HFFc6 (cell line): ENCODE data around the gene TNNI2. TPM values are rescaled to one million over a fixed set of nuclear protein-coding genes. Genes with fewer than 3 reads are reported as not detected.

Experiments
- DNase-seq: peaks from one replicate; pipeline ENCODE4 v3.0.0-alpha.2; 2018
- H3K27ac Mint-ChIP-seq: 2 replicates; pipeline ENCODE4 v1.8.0; 2020; ENCODE audit warnings: mild to moderate bottlenecking, mixed read lengths
- H3K27me3 Mint-ChIP-seq: 2 replicates; pipeline ENCODE4 v1.8.0; 2021; ENCODE audit warnings: mild to moderate bottlenecking, moderate library complexity, mixed read lengths; ENCODE audit not compliant: insufficient read depth
- H3K36me3 Mint-ChIP-seq: 2 replicates; pipeline ENCODE4 v1.8.0; 2021; ENCODE audit warnings: low read depth, mixed read lengths
- H3K4me1 Mint-ChIP-seq: 2 replicates; pipeline ENCODE4 v1.8.0; 2020; ENCODE audit warnings: low read depth, mixed read lengths
- H3K4me3 Mint-ChIP-seq: 2 replicates; pipeline ENCODE4 v1.8.0; 2020; ENCODE audit warnings: mild to moderate bottlenecking, moderate library complexity, mixed read lengths
- H3K9me3 Mint-ChIP-seq: 2 replicates; pipeline ENCODE4 v1.8.0; 2020; ENCODE audit warnings: mild to moderate bottlenecking, mixed read lengths
- CTCF ChIP-seq: fragments of 200-600 bp; sonication (generic); IDR thresholded peaks from 2 replicates; pipeline ENCODE4 v1.5.0; 2021; ENCODE audit warnings: antibody characterized with exemption, mild to moderate bottlenecking
- total RNA-seq, 6 experiments: library from RNA; stranded (reverse); fragmentation: NEBNext Ultra II Directional; extraction: Animal tissue kit (Norgen Biotek cat#: 25700); gene quantifications; 2 replicates in 1 of 6; 3 replicates in 5 of 6; pipeline ENCODE4 v1.2.3, GENCODE V29; 2021

The TNNI2 gene
- total RNA-seq, 6 experiments from 2014 or later = not detected

DNA sequence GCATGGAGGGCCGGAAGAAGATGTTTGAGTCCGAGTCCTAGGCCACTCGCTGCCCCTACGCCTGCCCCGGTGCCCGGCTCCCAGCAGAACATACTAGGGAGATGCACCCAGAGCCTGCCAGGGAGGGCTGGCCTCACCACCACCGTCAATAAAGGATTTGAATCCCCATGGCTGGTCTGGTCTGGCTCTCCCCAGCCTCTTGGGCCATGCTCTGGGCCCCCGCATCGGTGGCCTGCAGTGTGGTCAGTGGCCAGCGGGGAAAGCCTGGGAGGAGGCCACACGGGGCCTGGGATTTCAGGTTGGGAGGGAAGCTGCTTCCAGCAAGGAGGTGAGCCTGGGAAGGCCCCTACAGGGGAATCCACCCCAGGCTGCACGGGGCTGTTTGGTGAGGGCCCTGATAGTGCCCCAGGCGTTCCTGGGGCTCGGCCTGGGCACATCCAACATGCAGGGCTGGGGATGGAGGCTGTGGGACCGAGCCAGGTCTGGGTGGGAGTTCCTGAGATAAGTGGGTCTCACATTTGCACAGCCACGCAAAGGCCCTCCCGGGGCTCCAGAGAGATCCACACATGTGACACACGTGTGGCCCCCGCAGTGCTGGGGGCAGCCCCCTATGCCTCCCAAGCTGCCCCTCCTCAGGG, 2.8 kb downstream of the TNNI2 start:
- Mint-ChIP-seq H3K9me3 (no peaks in the 10 kb centered on the region), H3K36me3 (no peaks in the 10 kb centered on the region), H3K4me3 (no peak overlapping the region), H3K4me1 (no peaks in the 10 kb centered on the region; the same call in 1 of the 2 replicates), H3K27ac (no peak overlapping the region), H3K27me3 (peaks cover 20% of the 10 kb centered on the region)
- no peak for TF ChIP-seq CTCF
- DNase-seq = no peak

- no peak for DNase-seq
- Mint-ChIP-seq H3K4me1 (no peaks in the 10 kb centered on the region; the same call in 1 of the 2 replicates), H3K9me3 (no peaks in the 10 kb centered on the region), H3K4me3 (no peak overlapping the region), H3K27me3 (peaks cover 25% of the 10 kb centered on the region), H3K36me3 (no peaks in the 10 kb centered on the region), H3K27ac (no peak overlapping the region)
- no peak for TF ChIP-seq CTCF
These were observed 3.6 kb downstream of the TNNI2 start for GRCh38 chr11:1842149-1843097.

GRCh38 chr11:1843098-1843473, 4.3 kb downstream of the TNNI2 start:
- Mint-ChIP-seq H3K36me3 (no peaks in the 10 kb centered on the region), H3K27ac (no peak overlapping the region), H3K4me3 (no peak overlapping the region)

DNA sequence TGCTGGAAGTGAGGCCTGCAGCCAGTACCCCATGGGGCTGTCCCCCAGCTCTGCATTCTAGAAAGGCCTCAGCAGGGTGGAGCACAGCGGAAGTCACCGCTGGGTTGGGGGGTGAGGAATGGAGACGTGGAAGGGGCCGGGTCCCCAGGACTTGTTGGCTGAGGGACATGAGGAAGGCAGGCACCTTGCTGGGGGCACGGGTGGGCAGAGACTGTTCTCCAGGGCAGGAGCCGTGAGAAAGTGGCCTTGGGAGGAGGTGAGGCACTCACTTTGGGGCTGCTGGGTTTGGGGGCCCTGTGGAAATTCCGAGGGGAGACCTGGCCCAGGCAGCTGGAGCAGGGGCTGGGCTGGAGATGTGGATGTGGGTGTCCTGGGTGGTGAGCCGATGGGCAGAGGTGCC, 5.0 kb downstream of the TNNI2 start:
- TF ChIP-seq CTCF = no peak
- H3K27ac Mint-ChIP-seq = no peak overlapping the region
- H3K9me3 Mint-ChIP-seq = no peaks in the 10 kb centered on the region
- no peaks in the 10 kb centered on the region for H3K36me3 Mint-ChIP-seq
- no peak for DNase-seq
- H3K4me1 Mint-ChIP-seq = no peaks in the 10 kb centered on the region; the same call in 1 of the 2 replicates
- H3K4me3 Mint-ChIP-seq = no peak overlapping the region
- peaks cover 33% of the 10 kb centered on the region for H3K27me3 Mint-ChIP-seq

More at GRCh38 chr11:1843098-1843473, 4.3 kb downstream of the TNNI2 start:
- Mint-ChIP-seq H3K27me3 (peaks cover 31% of the 10 kb centered on the region), H3K4me1 (no peaks in the 10 kb centered on the region; the same call in 1 of the 2 replicates), H3K9me3 (no peaks in the 10 kb centered on the region)
- DNase-seq = no peak
- TF ChIP-seq CTCF = no peak

DNA sequence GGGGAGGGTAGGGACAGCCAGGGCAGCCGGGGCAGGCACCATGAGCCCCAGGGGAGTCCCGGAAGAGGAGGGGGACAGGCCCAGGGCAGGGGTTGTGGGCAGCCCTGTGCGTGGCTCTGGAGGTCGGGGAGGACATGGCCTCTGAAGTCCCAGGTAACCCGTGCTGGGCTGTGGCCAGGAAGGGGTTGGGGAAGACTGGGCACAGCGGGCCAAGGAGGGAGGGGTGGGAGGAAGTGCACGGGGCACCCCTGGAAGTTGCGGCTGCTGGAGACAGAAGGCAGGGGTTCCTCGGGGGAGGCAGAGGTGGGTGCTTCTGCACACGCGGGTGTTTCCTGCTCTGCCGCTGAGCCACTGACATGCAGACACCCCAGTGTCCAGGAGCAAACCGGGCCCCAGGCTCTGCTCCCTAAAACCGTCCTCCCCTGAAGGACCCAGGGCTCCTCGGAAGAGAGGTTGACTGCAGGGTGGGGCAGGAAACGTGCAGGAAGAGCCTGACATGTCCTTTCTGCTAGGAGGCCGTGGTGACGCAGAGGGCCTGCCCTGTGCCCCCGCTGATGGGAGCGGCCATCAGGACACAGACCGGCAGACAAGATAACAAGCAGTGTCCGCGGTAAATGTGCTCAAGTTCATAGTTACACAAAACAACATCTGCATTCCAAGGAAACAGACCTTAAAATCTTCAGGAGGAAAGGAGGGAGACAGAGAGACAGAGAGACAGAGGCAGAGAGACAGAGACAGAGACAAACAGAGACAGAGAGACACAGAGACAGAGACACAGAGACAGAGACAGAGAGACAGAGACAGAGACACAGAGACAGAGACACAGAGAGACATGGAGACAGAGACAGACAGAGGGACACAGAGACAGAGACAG, 5.7 kb downstream of the TNNI2 start:
- H3K4me3 Mint-ChIP-seq = no peak overlapping the region
- no peaks in the 10 kb centered on the region; the same call in 1 of the 2 replicates for H3K4me1 Mint-ChIP-seq
- no peaks in the 10 kb centered on the region for H3K9me3 Mint-ChIP-seq
- TF ChIP-seq CTCF = no peak
- H3K27me3 Mint-ChIP-seq = peaks cover 38% of the 10 kb centered on the region
- DNase-seq = no peak
- no peak overlapping the region for H3K27ac Mint-ChIP-seq
- H3K36me3 Mint-ChIP-seq = no peaks in the 10 kb centered on the region
